ENCODE results near the gene ISG20L2. TPM values are rescaled to one million over a fixed set of nuclear protein-coding genes. Genes with fewer than 3 reads are reported as not detected.
A peak's percentile ranks its signal among the peaks of the same experiment; 100 is the strongest.

The ISG20L2 gene
- total RNA-seq, 6 experiments from 2014 or later, result 16.2 to 26.9 (median 20.6) TPM

- Mint-ChIP-seq H3K36me3 (ENCODE audit: low read depth) (peaks cover 5% of the 10 kb centered on the region; the same call in 1 of the 2 replicates), H3K4me1 (ENCODE audit: low read depth) (peaks cover 82% of the 10 kb centered on the region), H3K27ac (peak overlapping the region; percentile 19; the same call in 1 of the 2 replicates), H3K4me3 (no peak overlapping the region), H3K9me3 (no peaks in the 10 kb centered on the region), H3K27me3 (ENCODE audit: insufficient read depth) (peaks cover 1% of the 10 kb centered on the region)
- no peak for DNase-seq
- no peak for TF ChIP-seq CTCF (IDR thresholded peaks at IDR 0.05)
Observed at GRCh38 chr1:156711011-156711817, 17.4 kb downstream of the ISG20L2 start.

- peak; percentile 66 for DNase-seq
- H3K27ac Mint-ChIP-seq, result peak overlapping the region; percentile 60
- H3K27me3 Mint-ChIP-seq (ENCODE audit: insufficient read depth), result peaks cover 1% of the 10 kb centered on the region
- H3K4me3 Mint-ChIP-seq, result peak overlapping the region; percentile 34; the same call in 1 of the 2 replicates
- H3K36me3 Mint-ChIP-seq (ENCODE audit: low read depth), result peaks cover 4% of the 10 kb centered on the region; the same call in 1 of the 2 replicates
- H3K4me1 Mint-ChIP-seq (ENCODE audit: low read depth), result peaks cover 91% of the 10 kb centered on the region
- TF ChIP-seq CTCF (IDR thresholded peaks at IDR 0.05), result no peak
- H3K9me3 Mint-ChIP-seq, result no peaks in the 10 kb centered on the region
Observed at GRCh38 chr1:156709757-156710489, 18.6 kb downstream of the ISG20L2 start.

DNA sequence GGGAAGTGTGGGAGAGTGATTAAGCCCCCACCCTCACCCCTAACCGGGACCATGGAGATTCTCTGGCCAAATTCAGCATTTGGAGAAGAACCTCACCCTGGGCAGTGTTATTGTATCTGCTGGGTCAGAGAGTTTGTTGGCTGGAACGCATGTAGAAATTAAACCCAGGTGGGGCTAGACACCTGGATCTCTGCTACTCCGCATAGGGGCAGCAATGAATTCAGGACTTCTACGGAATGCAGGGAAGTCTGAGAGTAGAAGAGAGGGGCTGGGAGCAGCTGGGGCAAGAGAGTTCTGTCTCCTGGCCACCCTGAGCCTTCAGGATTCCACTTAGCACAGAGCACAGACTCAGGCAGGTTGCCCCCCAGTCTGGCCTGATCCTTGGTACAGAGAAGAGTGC is 19.5 kb downstream of the ISG20L2 start:
- Mint-ChIP-seq H3K4me3 (no peak overlapping the region), H3K27me3 (ENCODE audit: insufficient read depth) (peaks cover 1% of the 10 kb centered on the region), H3K27ac (peak overlapping the region; percentile 81), H3K9me3 (no peaks in the 10 kb centered on the region), H3K36me3 (ENCODE audit: low read depth) (no peaks in the 10 kb centered on the region), H3K4me1 (ENCODE audit: low read depth) (peaks cover 94% of the 10 kb centered on the region)
- DNase-seq, result no peak
- TF ChIP-seq CTCF (IDR thresholded peaks at IDR 0.05), result no peak

DNA sequence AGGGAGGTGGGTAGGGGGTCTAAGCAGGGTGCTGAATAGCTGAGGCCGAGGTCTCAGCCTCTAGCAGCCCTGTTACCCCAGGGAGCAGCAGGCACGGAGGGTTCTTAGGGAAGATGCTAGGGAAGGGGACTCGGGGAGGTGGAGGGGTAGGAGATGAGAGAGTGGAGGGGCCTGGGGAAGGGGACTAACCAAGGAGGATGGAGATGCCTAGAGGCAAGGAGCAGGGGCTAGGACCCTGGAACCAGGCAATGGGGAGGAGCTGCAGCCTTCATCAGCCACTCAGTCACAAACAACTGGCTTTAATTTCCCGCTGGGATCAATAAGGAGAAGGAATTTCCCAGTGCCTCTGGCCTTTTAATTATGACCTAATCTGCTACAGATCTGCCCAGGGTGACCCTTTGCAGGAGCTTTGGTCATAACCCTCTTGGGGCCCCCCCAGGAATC is 20.3 kb downstream of the ISG20L2 start:
- peak overlapping the region; percentile 54 for H3K4me3 Mint-ChIP-seq
- no peaks in the 10 kb centered on the region for H3K9me3 Mint-ChIP-seq

More for the DNA sequence above, 20.3 kb downstream of the ISG20L2 start:
- Mint-ChIP-seq H3K27ac (peak overlapping the region; percentile 81), H3K27me3 (ENCODE audit: insufficient read depth) (peaks cover 4% of the 10 kb centered on the region), H3K4me1 (ENCODE audit: low read depth) (peaks cover 99% of the 10 kb centered on the region), H3K36me3 (ENCODE audit: low read depth) (no peaks in the 10 kb centered on the region)
- DNase-seq, result no peak
- no peak for TF ChIP-seq CTCF (IDR thresholded peaks at IDR 0.05)

All from HFFc6 (cell line).